ENCODE data around the gene BICD1. TPM values are rescaled to one million over a fixed set of nuclear protein-coding genes. Genes with fewer than 3 reads are reported as not detected.

Gene BICD1
- polyA plus RNA-seq, 1 of the 3 experiments (the other 2 are of a cell fraction): 12.1 TPM

DNA sequence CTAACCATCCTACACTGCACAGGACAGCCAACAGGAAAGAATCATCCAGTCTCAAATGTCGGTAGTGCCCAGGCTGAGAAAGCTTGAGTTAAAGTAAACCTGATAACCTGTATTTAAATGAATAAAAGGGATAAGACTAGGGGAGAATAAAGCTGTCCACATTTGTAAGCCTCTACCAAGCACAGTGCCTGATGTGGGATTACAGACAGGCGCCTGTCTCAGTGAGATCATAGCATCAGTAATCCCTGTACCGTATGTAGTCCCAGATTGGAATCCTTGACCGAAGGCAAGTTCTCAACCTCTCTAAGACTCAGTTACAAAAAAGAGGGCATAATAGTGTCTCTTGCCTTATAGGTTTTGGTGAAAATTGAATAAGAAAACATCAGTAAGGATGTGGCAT lies 59.9 kb downstream of the BICD1 start:
- H3F3A ChIP-seq (replicated peaks; ENCODE audit: insufficient read depth): no peaks in the 10 kb centered on the region
- H3K9me3 ChIP-seq: no peaks in the 10 kb centered on the region
- no peak overlapping the region for H3K4me2 ChIP-seq
- POLR2A ChIA-PET: no interaction called here
- CTCF ChIA-PET: interaction anchor here (0.9 to 1.1 kb wide), 2 partner anchors 23 to 106 kb away, joined by 3 read pairs; no protein-coding TSS in a partner anchor
- H4K20me1 ChIP-seq (ENCODE audit: insufficient read depth): no peaks in the 10 kb centered on the region
- no peak for DNase-seq
- H3K4me3 ChIP-seq (ENCODE audit: low read depth in 2 of 2, low read length in 1 of 2): no peak overlapping the region
- peaks cover 13% of the 10 kb centered on the region for H3K79me2 ChIP-seq (ENCODE audit: insufficient read depth)
- no peak overlapping the region for H2AFZ ChIP-seq (ENCODE audit: low read depth)
- TF ChIP-seq FOXJ3 (CRISPR knock-in tag; IDR thresholded peaks at IDR 0.05) (no peak), TCF12 (IDR thresholded peaks at IDR 0.05) (no peak)
- no peak overlapping the region for H3K27ac ChIP-seq (ENCODE audit: low read depth in 2 of 2, low read length in 1 of 2)
- H3K9me2 ChIP-seq: no peaks in the 10 kb centered on the region
- 98% methylated on average over 4 of the region's 4 CpGs for WGBS (ENCODE audit: low lambda C conversion rate)
- H3K9ac ChIP-seq: no peak overlapping the region
- H3K36me3 ChIP-seq (replicated peaks in 1 of 2; ENCODE audit: control insufficient read depth in 1 of 2, insufficient read depth in 2 of 2, low read length in 1 of 2): peaks cover 5 to 10% of the 10 kb centered on the region in 2 experiments
- peaks cover 0 to 8% of the 10 kb centered on the region in 2 experiments; a peak in 2 of 4 replicates for H3K4me1 ChIP-seq (ENCODE audit: control insufficient read depth in 1 of 2, insufficient read depth in 2 of 2, low read depth in 1 of 2, low read length in 1 of 2)
- H3K27me3 ChIP-seq (ENCODE audit: insufficient read depth): no peaks in the 10 kb centered on the region

DNA sequence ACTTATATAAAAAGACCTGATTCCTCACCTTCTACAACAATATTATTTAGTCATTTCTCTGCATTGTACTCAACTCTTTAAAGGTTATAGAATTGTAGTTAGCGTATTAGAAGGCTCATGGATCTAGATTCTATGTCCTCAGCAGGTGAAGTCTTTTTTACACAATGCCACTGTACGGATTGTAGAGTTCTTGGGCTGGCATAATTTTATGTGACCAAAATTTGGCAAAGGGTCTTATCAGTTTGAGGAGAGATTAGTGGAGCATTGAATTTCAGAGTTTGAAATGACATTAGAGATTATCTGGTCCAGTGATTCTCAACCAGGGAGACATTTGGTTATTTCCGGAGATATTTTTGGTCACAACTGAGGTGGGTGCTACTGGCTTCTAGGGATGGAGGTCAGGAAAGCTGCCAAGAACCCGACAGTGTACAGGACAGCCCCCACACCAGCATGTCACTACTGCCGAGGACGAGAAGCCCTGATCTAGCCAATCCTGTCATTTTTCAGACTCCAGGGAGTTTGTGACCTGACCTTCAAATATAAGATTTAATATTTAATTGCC lies 63.9 kb downstream of the BICD1 start:
- Histone ChIP-seq H3K4me1 (ENCODE audit: control insufficient read depth in 1 of 2, insufficient read depth in 2 of 2, low read depth in 1 of 2, low read length in 1 of 2) (peaks cover 0 to 8% of the 10 kb centered on the region in 2 experiments; a peak in 2 of 4 replicates), H3K79me2 (ENCODE audit: insufficient read depth) (peaks cover 22% of the 10 kb centered on the region), H3K4me2 (no peak overlapping the region), H3K9me2 (no peaks in the 10 kb centered on the region), H3K9me3 (no peaks in the 10 kb centered on the region), H3K27ac (ENCODE audit: low read depth in 2 of 2, low read length in 1 of 2) (no peak overlapping the region), H3F3A (replicated peaks; ENCODE audit: insufficient read depth) (peaks cover 4% of the 10 kb centered on the region), H2AFZ (ENCODE audit: low read depth) (no peak overlapping the region), H3K36me3 (replicated peaks in 1 of 2; ENCODE audit: control insufficient read depth in 1 of 2, insufficient read depth in 2 of 2, low read length in 1 of 2) (peaks cover 0 to 8% of the 10 kb centered on the region in 2 experiments), H3K27me3 (ENCODE audit: insufficient read depth) (no peaks in the 10 kb centered on the region), H4K20me1 (ENCODE audit: insufficient read depth) (no peaks in the 10 kb centered on the region), H3K9ac (no peak overlapping the region), H3K4me3 (ENCODE audit: low read depth in 2 of 2, low read length in 1 of 2) (no peak overlapping the region)
- 89% methylated on average over 6 of the region's 6 CpGs for WGBS (ENCODE audit: low lambda C conversion rate)
- no peak for TF ChIP-seq FOXJ3 (CRISPR knock-in tag; IDR thresholded peaks at IDR 0.05)
- TF ChIP-seq FOXM1 (IDR thresholded peaks at IDR 0.05; ENCODE audit: low read depth): no peak
- no peak for TF ChIP-seq REST (IDR thresholded peaks at IDR 0.05; ENCODE audit: low read depth, low read length)
- no peak for TF ChIP-seq TAF1 (IDR thresholded peaks at IDR 0.05; ENCODE audit: borderline replicate concordance, low read depth, low read length)
- TF ChIP-seq EZH2phosphoT487 (IDR thresholded peaks at IDR 0.05; ENCODE audit: borderline replicate concordance, low read depth): no peak
- no peak for TF ChIP-seq POLR2AphosphoS5 (IDR thresholded peaks at IDR 0.05; ENCODE audit: low read depth, low read length)
- TF ChIP-seq NRF1 (IDR thresholded peaks at IDR 0.05; ENCODE audit: low read depth, low read length): no peak
- TF ChIP-seq TCF12 (IDR thresholded peaks at IDR 0.05): no peak
- TF ChIP-seq TEAD4 (IDR thresholded peaks at IDR 0.05; ENCODE audit: borderline replicate concordance, insufficient read depth): no peak
- TF ChIP-seq, protein P1, sequence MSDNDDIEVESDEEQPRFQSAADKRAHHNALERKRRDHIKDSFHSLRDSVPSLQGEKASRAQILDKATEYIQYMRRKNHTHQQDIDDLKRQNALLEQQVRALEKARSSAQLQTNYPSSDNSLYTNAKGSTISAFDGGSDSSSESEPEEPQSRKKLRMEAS (IDR thresholded peaks at IDR 0.05; ENCODE audit: low read depth): no peak
- POLR2A ChIA-PET: no interaction called here
- CTCF ChIA-PET: interaction anchor here (0.9 to 1.2 kb wide), 3 partner anchors 10 to 64 kb away, joined by 3 read pairs; no protein-coding TSS in a partner anchor
- DNase-seq: no peak
